AG04450 (cell line): Measurements from ENCODE around the gene CELA1. TPM values are rescaled to one million over a fixed set of nuclear protein-coding genes. Genes with fewer than 3 reads are reported as not detected.
"Not testable (repeated sequence)": the region's sequence is repeated elsewhere in the genome, so short reads cannot be mapped to it uniquely, and the experiment has no call there.

Experiments used
- CTCF ChIA-PET: fragments of 300-600, 350-600 bp; formaldehyde crosslinking; extraction: SDS; loops from one replicate; lab custom pipeline; 2022; ENCODE audit warnings: antibody characterized with exemption, inconsistent platforms; lab: Charles Lee
- POLR2A ChIA-PET: fragments of 350-600 bp; formaldehyde crosslinking; extraction: SDS; loops from one replicate; lab custom pipeline; 2021; ENCODE audit warnings: antibody characterized with exemption, inconsistent platforms; lab: Yijun Ruan, JAX
- DNase-seq: peaks from one replicate; pipeline ENCODE4 v3.0.0-alpha.2; 2011; ENCODE audit warnings: low read depth, low spot score
- H3K27ac ChIP-seq: one replicate; pipeline ENCODE4 v1.5.1; 2012; ENCODE audit warnings: low read depth, low read length, control low read depth
- H3K27me3 ChIP-seq: one replicate; pipeline ENCODE4 v1.6.0; 2012; ENCODE audit warnings: low read length; ENCODE audit not compliant: control insufficient read depth, insufficient read depth
- H3K4me3 ChIP-seq: 2 replicates; pipeline ENCODE4 v1.5.1; 2011; ENCODE audit warnings: mild to moderate bottlenecking, low read depth, low read length, control low read depth
- H3K9me3 ChIP-seq: 2 replicates; pipeline ENCODE4 v1.5.1; 2012; ENCODE audit warnings: low read length; ENCODE audit not compliant: control insufficient read depth, insufficient read depth
- CTCF ChIP-seq: IDR thresholded peaks from 2 replicates; pipeline ENCODE4 v1.5.1; 2011; ENCODE audit warnings: low read depth, low read length, control low read depth, inconsistent platforms
- polyA plus RNA-seq: library from polyadenylated mRNA; depleted of rRNA; stranded (reverse); fragments of >200 nt; gene quantifications from 2 replicates; pipeline ENCODE4 v1.2.3, GENCODE V29; 2011

Gene CELA1
- polyA plus RNA-seq, 1 experiment, result 0.79 TPM

GRCh38 chr12:51295651-51296050 is 50.8 kb downstream of the CELA1 start:
- Histone ChIP-seq H3K27me3 (no peaks in the 10 kb centered on the region), H3K9me3 (no peaks in the 10 kb centered on the region), H3K4me3 (no peak overlapping the region), H3K27ac (no peak overlapping the region)
- no peak for TF ChIP-seq CTCF
- ChIA-PET POLR2A (interaction anchor here (0.7 kb wide), 1 partner anchor 212 kb away, joined by 4 read pairs; no protein-coding TSS in a partner anchor), CTCF (no interaction called here)
- DNase-seq, result no peak

- POLR2A ChIA-PET, H3K4me3 ChIP-seq, CTCF ChIA-PET, DNase-seq, H3K27me3 ChIP-seq, H3K9me3 ChIP-seq, H3K27ac ChIP-seq: not testable (repeated sequence)
Observed at GRCh38 chr12:51294097-51294496, 52.4 kb downstream of the CELA1 start.

- ChIA-PET POLR2A (no interaction called here), CTCF (no interaction called here)
- DNase-seq, result no peak
- TF ChIP-seq CTCF, result no peak
- H3K9me3 ChIP-seq, result no peaks in the 10 kb centered on the region
- H3K27ac ChIP-seq, result no peak overlapping the region
- H3K27me3 ChIP-seq, result no peaks in the 10 kb centered on the region
- no peak overlapping the region for H3K4me3 ChIP-seq
Observed at GRCh38 chr12:51293696-51294095, 52.8 kb downstream of the CELA1 start.

- CTCF ChIA-PET, DNase-seq: not testable (repeated sequence)
- POLR2A ChIA-PET, result interaction anchor here (0.6 kb wide), 1 partner anchor 27 kb away, joined by 3 read pairs; no protein-coding TSS in a partner anchor
Observed at GRCh38 chr12:51291603-51292513, 54.6 kb downstream of the CELA1 start.

GRCh38 chr12:51285843-51286242 is 60.6 kb downstream of the CELA1 start:
- Histone ChIP-seq H3K4me3 (no peak overlapping the region), H3K27ac (no peak overlapping the region), H3K27me3 (no peaks in the 10 kb centered on the region), H3K9me3 (no peaks in the 10 kb centered on the region)
- DNase-seq, result no peak
- no peak for TF ChIP-seq CTCF
- ChIA-PET CTCF (no interaction called here), POLR2A (no interaction called here)

More at GRCh38 chr12:51291603-51292513, 54.6 kb downstream of the CELA1 start:
- H3K27ac ChIP-seq, H3K27me3 ChIP-seq, H3K4me3 ChIP-seq, H3K9me3 ChIP-seq: not testable (repeated sequence)
